H9 (cell line): ENCODE measurements around the gene USP38. TPM values are rescaled to one million over a fixed set of nuclear protein-coding genes. Genes with fewer than 3 reads are reported as not detected.

Experiments used
- DNase-seq: peaks from one replicate; pipeline ENCODE4 v3.0.0-alpha.2; 2017
- H2AFZ ChIP-seq: one replicate; pipeline ENCODE4 v1.6.1; 2013; ENCODE audit warnings: mild to moderate bottlenecking, low read length, control low read depth, moderate library complexity
- H2AK5ac ChIP-seq: 2 replicates; pipeline ENCODE4 v1.6.1; 2013; ENCODE audit warnings: low read length, control low read depth, mixed read lengths; ENCODE audit not compliant: insufficient read length
- H2BK120ac ChIP-seq: one replicate; pipeline ENCODE4 v1.6.1; 2013; ENCODE audit warnings: low read depth, mild to moderate bottlenecking, low read length, control low read depth, inconsistent platforms; ENCODE audit not compliant: poor library complexity, severe bottlenecking
- H2BK12ac ChIP-seq: 2 replicates; pipeline ENCODE4 v1.6.1; 2013; ENCODE audit warnings: low read length, control low read depth, mixed read lengths, low read depth; ENCODE audit not compliant: insufficient read length
- H2BK15ac ChIP-seq: 2 replicates; pipeline ENCODE4 v1.6.1; 2013; ENCODE audit warnings: low read depth, low read length, control low read depth
- H2BK20ac ChIP-seq: one replicate; pipeline ENCODE4 v1.6.1; 2013; ENCODE audit warnings: low read depth, mild to moderate bottlenecking, low read length, control low read depth, inconsistent platforms; ENCODE audit not compliant: poor library complexity, severe bottlenecking
- H2BK5ac ChIP-seq: 2 replicates; pipeline ENCODE4 v1.6.1; 2013; ENCODE audit warnings: low read length, control low read depth, mixed read lengths; ENCODE audit not compliant: insufficient read length
- H3K14ac ChIP-seq: 2 replicates; pipeline ENCODE4 v1.6.1; 2013; ENCODE audit warnings: low read length, control low read depth; ENCODE audit not compliant: insufficient read depth
- H3K18ac ChIP-seq: 2 replicates; pipeline ENCODE4 v1.6.1; 2013; ENCODE audit warnings: low read depth, mild to moderate bottlenecking, mixed read lengths, low read length, control low read depth; ENCODE audit not compliant: insufficient read length
- H3K23ac ChIP-seq: 2 replicates; pipeline ENCODE4 v1.6.1; 2013; ENCODE audit warnings: low read length, control low read depth, mixed read lengths, low read depth; ENCODE audit not compliant: insufficient read length
- H3K23me2 ChIP-seq: 2 replicates; pipeline ENCODE4 v1.6.1; 2013; ENCODE audit warnings: low read depth, mild to moderate bottlenecking, mixed read lengths, low read length, control low read depth; ENCODE audit not compliant: insufficient read length, poor library complexity, severe bottlenecking
- H3K27ac ChIP-seq: 2 replicates; pipeline ENCODE4 v1.5.1; 2013; ENCODE audit warnings: low read length, control low read depth, mixed read lengths, low read depth; ENCODE audit not compliant: insufficient read length
- H3K27me3 ChIP-seq: 2 replicates; pipeline ENCODE4 v1.6.1; 2013; ENCODE audit warnings: low read length, control low read depth, inconsistent platforms; ENCODE audit not compliant: insufficient read depth
- H3K4ac ChIP-seq: 2 replicates; pipeline ENCODE4 v1.6.1; 2013; ENCODE audit warnings: low read depth, mild to moderate bottlenecking, control low read depth, inconsistent platforms, low read length, moderate library complexity
- H3K4me1 ChIP-seq: 2 replicates; pipeline ENCODE4 v1.6.1; 2013; ENCODE audit warnings: low read length, control low read depth, inconsistent platforms; ENCODE audit not compliant: insufficient read depth
- H3K4me2 ChIP-seq: 2 replicates; pipeline ENCODE4 v1.6.1; 2013; ENCODE audit warnings: low read length, control low read depth, mixed read lengths; ENCODE audit not compliant: insufficient read length, insufficient read depth
- H3K56ac ChIP-seq: 2 replicates; pipeline ENCODE4 v1.6.1; 2013; ENCODE audit warnings: low read depth, mild to moderate bottlenecking, mixed read lengths, low read length, control low read depth; ENCODE audit not compliant: insufficient read length
- H3K79me1 ChIP-seq: 2 replicates; pipeline ENCODE4 v1.6.1; 2013; ENCODE audit warnings: low read depth, mild to moderate bottlenecking, moderate library complexity, low read length, control low read depth, inconsistent platforms; ENCODE audit not compliant: insufficient read depth, poor library complexity, severe bottlenecking
- H3K79me2 ChIP-seq: 2 replicates; pipeline ENCODE4 v1.6.1; 2013; ENCODE audit warnings: low read length, control low read depth, inconsistent platforms; ENCODE audit not compliant: insufficient read depth
- H3K9ac ChIP-seq: 2 replicates; pipeline ENCODE4 v1.6.1; 2013; ENCODE audit warnings: low read length, control low read depth, mixed read lengths; ENCODE audit not compliant: insufficient read length; ENCODE audit errors: extremely low read depth
- H3K9me3 ChIP-seq: one replicate; pipeline ENCODE4 v1.6.1; 2013; ENCODE audit warnings: low read depth, low read length, inconsistent platforms; ENCODE audit not compliant: control insufficient read depth
- H3T11ph ChIP-seq: one replicate; pipeline ENCODE4 v1.6.1; 2013; ENCODE audit warnings: mild to moderate bottlenecking, low read length, control low read depth, inconsistent platforms
- H4K20me1 ChIP-seq: one replicate; pipeline ENCODE4 v1.6.1; 2013; ENCODE audit not compliant: control insufficient read depth, insufficient read length, insufficient read depth
- H4K5ac ChIP-seq: 2 replicates; pipeline ENCODE4 v1.6.1; 2013; ENCODE audit warnings: low read depth, mild to moderate bottlenecking, mixed read lengths, low read length, control low read depth; ENCODE audit not compliant: insufficient read length
- H4K8ac ChIP-seq: replicated peaks from 2 replicates; pipeline ENCODE4 v1.6.1; 2013; ENCODE audit warnings: low read length, control low read depth, mixed read lengths, low read depth; ENCODE audit not compliant: insufficient read length
- H4K91ac ChIP-seq: 2 replicates; pipeline ENCODE4 v1.6.1; 2013; ENCODE audit warnings: low read depth, mild to moderate bottlenecking, moderate library complexity, mixed read lengths, low read length, control low read depth; ENCODE audit not compliant: insufficient read length
- H3K27ac Mint-ChIP-seq, 3 experiments: 2 replicates in 2 of 3; 3 replicates in 1 of 3; pipeline ENCODE4 v1.8.0; 2020 to 2021; ENCODE audit warnings: mixed read lengths in 3 of 3, mild to moderate bottlenecking in 1 of 3, moderate library complexity in 1 of 3
- H3K27me3 Mint-ChIP-seq: 2 replicates; pipeline ENCODE4 v1.8.0; 2021; ENCODE audit warnings: low read depth, mild to moderate bottlenecking, moderate library complexity, mixed read lengths
- H3K36me3 Mint-ChIP-seq, 3 experiments: 2 replicates in 2 of 3; 3 replicates in 1 of 3; pipeline ENCODE4 v1.8.0; 2020 to 2021; ENCODE audit warnings: low read depth in 3 of 3, mixed read lengths in 3 of 3; ENCODE audit not compliant: insufficient read depth in 1 of 3
- H3K4me1 Mint-ChIP-seq, 2 experiments: 2 replicates each; pipeline ENCODE4 v1.8.0; 2020; ENCODE audit warnings: mixed read lengths in 2 of 2
- H3K4me3 Mint-ChIP-seq, 2 experiments: 2 replicates in 1 of 2; 3 replicates in 1 of 2; pipeline ENCODE4 v1.8.0; 2020 to 2021; ENCODE audit warnings: mild to moderate bottlenecking in 2 of 2, mixed read lengths in 2 of 2, moderate library complexity in 1 of 2
- H3K9me3 Mint-ChIP-seq, 2 experiments: 2 replicates in 1 of 2; 3 replicates in 1 of 2; pipeline ENCODE4 v1.8.0; 2020; ENCODE audit warnings: mild to moderate bottlenecking in 2 of 2, mixed read lengths in 2 of 2, moderate library complexity in 1 of 2
- WGBS: extraction: QIAGEN DNeasy Blood & Tissue Kit; methylation state at CpG from one replicate; pipeline ENCODE4 v1.1.7; 2013; ENCODE audit warnings: missing lambda C conversion rate, low lambda C conversion rate, mixed read lengths; ENCODE audit not compliant: insufficient read length; ENCODE audit errors: extremely low coverage; 5-methylcytosine and 5-hydroxymethylcytosine counted together
- total RNA-seq: library from RNA; stranded (reverse); gene quantifications from 2 replicates; pipeline ENCODE4 v1.2.1, GENCODE V29; 2021
- TF ChIP-seq, protein P1 (sequence below): fragments of 200-600 bp; sonication (generic); conservative IDR thresholded peaks from 3 replicates; pipeline ENCODE4 v1.8.0; 2021; ENCODE audit warnings: antibody characterized with exemption, mild to moderate bottlenecking

USP38 gene
- total RNA-seq, 1 experiment from 2014 or later: 15.2 TPM

DNA sequence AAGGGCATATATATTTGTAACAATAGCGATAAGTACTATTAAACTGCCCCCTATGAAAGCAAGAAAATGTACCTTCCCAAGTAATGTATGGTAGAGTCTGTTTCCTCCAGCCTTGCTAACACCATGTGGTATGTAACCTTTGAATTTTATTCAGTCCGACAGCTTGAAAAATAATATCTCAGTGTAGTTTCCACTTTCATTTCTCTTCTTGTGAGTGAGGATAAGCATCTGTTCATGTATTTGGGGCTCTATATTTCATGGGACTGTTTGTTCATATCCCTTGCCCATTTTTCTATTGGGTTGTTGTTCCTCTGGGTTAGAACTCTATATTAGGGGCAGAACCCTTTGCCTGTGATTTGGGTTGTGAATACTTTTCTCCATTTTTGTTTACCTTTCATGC, 58.3 kb downstream of the USP38 start:
- H4K20me1 ChIP-seq: no peaks in the 10 kb centered on the region
- no peak overlapping the region for H4K5ac ChIP-seq
- H2AFZ ChIP-seq: no peak overlapping the region
- TF ChIP-seq, protein P1, sequence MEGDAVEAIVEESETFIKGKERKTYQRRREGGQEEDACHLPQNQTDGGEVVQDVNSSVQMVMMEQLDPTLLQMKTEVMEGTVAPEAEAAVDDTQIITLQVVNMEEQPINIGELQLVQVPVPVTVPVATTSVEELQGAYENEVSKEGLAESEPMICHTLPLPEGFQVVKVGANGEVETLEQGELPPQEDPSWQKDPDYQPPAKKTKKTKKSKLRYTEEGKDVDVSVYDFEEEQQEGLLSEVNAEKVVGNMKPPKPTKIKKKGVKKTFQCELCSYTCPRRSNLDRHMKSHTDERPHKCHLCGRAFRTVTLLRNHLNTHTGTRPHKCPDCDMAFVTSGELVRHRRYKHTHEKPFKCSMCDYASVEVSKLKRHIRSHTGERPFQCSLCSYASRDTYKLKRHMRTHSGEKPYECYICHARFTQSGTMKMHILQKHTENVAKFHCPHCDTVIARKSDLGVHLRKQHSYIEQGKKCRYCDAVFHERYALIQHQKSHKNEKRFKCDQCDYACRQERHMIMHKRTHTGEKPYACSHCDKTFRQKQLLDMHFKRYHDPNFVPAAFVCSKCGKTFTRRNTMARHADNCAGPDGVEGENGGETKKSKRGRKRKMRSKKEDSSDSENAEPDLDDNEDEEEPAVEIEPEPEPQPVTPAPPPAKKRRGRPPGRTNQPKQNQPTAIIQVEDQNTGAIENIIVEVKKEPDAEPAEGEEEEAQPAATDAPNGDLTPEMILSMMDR: no peak
- no peak overlapping the region for H3K4me3 Mint-ChIP-seq
- H4K8ac ChIP-seq: no peak overlapping the region
- no peaks in the 10 kb centered on the region for H3K27me3 ChIP-seq
- H3K9me3 Mint-ChIP-seq: peaks cover 13 to 22% of the 10 kb centered on the region in 2 experiments
- no peak overlapping the region for H2BK12ac ChIP-seq
- no peaks in the 10 kb centered on the region for H3K79me2 ChIP-seq
- H3K4me2 ChIP-seq: no peak overlapping the region
- no peaks in the 10 kb centered on the region for H3K27me3 Mint-ChIP-seq
- no peaks in the 10 kb centered on the region for H3K9me3 ChIP-seq
- no peaks in the 10 kb centered on the region for H3K23me2 ChIP-seq
- H3K4me1 ChIP-seq: no peaks in the 10 kb centered on the region
- H3K9ac ChIP-seq: no peak overlapping the region
- H3K27ac ChIP-seq: no peak overlapping the region
- H3K23ac ChIP-seq: no peak overlapping the region
- no peak overlapping the region for H3T11ph ChIP-seq
- H2BK5ac ChIP-seq: no peak overlapping the region
- H3K4ac ChIP-seq: no peak overlapping the region
- no peak overlapping the region for H2BK20ac ChIP-seq
- no peaks in the 10 kb centered on the region for H3K79me1 ChIP-seq
- H2AK5ac ChIP-seq: no peak overlapping the region
- no peak overlapping the region for H3K18ac ChIP-seq
- no CpG with 5 or more reads among the region's 2 CpGs for WGBS
- H2BK15ac ChIP-seq: no peak overlapping the region
- no peak for DNase-seq
- H3K14ac ChIP-seq: no peak overlapping the region
- no peak overlapping the region for H3K27ac Mint-ChIP-seq
- H3K36me3 Mint-ChIP-seq: peaks cover 4 to 26% (median 6%) of the 10 kb centered on the region in 3 experiments
- peaks cover 5 to 11% of the 10 kb centered on the region in 2 experiments for H3K4me1 Mint-ChIP-seq
- H2BK120ac ChIP-seq: no peak overlapping the region
- no peak overlapping the region for H4K91ac ChIP-seq
- H3K56ac ChIP-seq: no peak overlapping the region
